Fibroblast of skin of right quadriceps (primary cell): ENCODE measurements around the gene ADAMTSL3.
"Not testable (repeated sequence)": the region's sequence is repeated elsewhere in the genome, so short reads cannot be mapped to it uniquely, and the experiment has no call there.

Source experiments
- DNase-seq: peaks from one replicate; pipeline ENCODE4 v3.0.0-alpha.2; 2013

The ADAMTSL3 gene

DNA sequence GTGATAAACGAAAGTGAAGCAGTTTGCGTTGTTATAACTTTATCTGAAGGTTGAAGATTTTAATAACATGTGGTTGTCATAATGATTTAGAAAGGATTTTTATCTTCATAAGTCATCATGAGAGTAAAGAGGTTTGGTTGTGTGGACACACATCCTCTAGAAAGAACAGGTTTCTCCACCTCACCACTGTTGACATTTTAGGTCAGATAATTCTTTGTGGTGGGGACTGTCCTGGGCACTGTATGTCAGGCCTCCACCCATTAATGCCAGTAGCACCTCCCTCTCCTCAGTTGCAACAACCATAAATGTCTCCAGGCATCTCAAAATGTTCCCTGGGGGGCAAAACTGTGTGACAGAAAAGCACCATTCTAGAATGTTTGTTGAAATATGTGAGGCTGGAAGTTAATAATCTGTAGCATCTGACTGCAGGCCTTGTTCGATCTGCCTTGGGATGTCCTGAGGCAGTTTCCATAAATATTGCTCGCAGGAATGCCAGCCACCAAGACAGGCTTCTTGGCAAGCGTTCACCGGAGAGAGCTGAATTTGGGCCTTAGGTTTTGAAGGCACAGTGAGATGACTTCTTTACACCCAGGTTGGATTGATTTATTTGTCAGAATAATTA lies 100.1 kb downstream of the ADAMTSL3 start:
- no peak for DNase-seq

DNA sequence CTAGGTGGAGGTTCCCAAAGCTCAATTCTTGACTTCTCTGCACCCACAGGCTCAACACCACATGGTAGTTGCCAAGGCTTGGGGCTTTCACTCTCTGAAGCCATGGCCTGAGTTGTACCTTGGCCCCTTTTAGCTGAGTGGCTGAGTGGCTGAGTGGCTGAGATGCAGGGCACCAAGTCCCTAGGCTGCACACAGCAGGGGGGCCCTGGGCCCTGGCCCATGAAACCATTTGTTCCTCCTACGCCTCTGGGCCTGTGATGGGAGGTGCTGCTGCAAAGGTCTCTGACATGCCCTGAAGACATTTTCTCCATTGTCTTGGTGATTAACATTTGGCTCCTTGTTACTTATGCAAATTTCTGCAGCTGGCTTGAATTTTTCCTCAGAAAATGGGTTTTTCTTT lies 103.4 kb downstream of the ADAMTSL3 start:
- DNase-seq = not testable (repeated sequence)

DNA sequence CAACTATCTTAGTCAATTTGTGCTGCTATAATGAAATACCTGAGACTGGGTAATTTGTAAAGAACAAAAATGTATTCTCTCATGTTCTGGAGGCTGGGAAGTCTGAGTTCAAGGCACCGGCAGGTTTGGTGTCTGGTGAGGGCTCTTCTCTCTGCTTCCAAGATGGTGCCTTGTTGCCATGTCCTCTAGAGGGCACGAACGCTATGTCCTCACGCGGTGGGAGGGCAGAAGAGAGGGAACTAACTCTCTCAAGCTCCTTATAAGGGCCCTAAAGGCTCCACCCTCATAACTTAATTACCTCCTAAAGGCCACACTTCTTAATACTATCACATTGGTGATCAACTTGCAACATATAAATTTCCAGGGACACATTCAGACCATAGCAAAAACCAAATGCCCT lies 108.4 kb downstream of the ADAMTSL3 start:
- DNase-seq = no peak

DNA sequence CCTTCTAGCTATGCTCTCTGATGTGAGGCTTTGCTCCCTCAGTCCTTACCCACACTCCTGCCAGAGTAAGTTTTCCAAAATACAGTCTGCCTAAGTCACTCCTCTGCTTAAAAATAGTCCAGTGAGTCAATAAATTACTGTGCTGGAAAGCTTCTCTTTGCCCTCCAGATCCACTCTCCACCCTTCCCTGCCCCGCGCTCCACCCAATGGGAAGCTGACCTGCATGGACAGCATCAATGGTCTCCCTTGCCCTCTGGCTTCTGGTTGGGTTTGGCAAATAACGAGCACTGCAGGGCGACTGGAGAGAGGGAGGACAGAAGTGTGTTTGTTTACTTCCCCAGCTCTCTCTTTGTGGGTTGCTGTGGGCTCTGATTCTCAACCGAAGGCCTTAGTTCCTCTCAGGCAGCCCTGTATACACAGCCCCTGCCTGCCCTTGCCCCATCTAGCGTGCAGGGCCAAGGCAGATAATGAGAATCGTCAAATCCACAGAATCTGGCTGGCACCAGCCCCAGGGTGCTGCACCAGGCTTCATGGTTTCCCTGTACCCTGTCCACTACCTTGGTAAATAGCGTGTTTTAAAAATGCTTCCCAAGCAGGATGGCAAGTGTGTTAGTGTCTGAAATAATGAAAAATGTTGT lies 110.4 kb downstream of the ADAMTSL3 start:
- DNase-seq = no peak

DNA sequence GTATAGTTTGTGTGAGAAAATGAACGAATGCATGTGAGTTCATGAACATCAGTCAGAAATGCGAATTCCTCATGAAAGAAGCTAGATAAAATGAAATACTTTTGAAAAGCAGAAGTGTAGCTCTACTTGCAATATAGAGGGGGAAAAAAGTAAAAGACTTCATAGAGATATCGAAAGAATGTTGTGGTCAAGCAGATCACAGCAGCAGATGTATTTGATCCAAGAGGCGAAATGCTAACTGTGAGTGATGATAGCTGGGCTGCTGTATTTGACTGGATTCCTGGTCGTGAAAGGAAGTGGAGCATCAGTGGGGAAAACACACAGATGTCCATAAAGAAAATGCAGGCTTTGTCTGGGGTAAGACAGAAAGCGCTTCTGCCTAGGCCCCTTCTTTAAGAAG lies 112.4 kb downstream of the ADAMTSL3 start:
- DNase-seq = peak; percentile 38

DNA sequence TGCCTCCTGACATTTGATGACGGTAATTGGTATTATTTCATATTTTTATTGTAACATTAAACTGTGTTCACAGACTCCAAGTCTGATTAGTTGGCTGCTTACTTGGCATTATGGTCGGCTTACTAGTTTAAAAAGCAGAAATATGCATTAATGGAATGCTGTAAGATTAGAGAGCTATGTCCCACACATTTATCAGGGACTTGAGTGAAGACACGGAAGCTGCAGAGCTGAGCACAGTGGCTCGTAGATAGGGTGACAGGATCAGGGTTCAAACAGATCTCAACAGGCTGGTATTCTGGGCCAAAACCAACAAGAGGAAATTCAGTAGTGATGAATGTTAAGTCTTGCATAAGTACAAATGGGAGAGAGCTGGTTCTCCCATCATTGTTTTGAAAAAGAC lies 113.8 kb downstream of the ADAMTSL3 start:
- peak; percentile 5 for DNase-seq

DNA sequence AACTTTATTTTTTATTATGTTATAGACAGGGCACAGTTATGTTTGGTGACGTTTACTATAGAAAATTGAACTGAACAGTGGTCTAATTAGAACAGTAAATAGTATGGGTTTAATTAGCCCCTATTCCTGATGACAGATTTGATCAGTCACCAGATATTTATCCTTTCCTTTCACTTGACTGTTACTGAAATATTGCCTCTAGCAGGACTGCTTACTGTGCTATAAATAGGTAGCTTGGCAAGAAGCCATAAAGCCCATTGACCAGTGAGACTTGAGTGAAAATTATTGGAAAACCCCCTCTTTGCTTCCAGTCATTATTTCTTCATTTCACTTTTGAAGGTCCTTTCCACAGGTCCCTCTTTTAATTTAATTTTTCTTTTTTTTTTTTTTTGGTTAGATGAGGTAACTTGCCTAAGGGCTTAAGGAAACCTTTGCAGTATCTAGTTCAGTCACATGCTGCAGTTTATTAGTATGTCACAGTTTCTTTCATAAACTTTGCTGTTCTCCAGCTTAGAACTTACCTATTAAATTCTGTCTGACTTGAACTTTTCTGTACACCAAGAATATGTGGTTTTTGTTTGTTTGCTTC lies 115.6 kb downstream of the ADAMTSL3 start:
- no peak for DNase-seq

DNA sequence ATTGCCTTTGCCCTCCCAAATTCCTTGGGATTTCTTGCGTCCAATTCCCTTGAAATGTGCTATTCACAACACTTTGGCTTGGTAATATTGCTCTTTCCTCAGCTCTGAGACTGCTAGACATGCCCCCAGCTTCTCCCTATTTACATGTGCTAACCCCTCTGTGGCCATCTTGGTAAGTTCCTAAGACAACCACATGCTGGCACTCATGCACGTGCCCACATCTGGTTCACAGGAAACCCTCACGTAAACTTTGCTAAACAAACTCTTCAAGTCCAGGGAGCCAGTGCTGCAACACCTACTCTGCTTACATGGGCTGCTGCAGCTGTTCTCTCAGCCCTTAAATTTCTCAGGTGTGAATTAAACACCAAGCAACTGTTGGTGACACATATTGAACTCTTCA lies 121.8 kb downstream of the ADAMTSL3 start:
- DNase-seq = no peak

DNA sequence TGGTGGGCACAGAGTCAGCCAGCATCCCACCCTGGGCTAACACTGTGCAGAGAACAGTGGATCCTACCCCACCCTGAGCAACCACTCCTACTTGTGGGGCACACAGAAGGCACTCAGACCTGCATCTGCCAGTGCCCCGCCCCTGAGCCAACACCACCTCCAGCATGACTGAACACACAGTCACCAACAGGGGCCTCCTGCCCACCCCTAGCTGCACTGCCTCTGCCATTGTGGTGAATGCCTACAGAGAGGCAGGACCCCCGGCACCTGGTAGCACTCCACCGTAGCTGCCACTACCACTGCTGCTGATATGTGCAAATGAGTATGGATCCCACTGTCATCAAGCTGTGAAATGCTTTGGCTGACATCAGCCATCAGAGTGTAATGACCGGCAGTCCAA lies 123.1 kb downstream of the ADAMTSL3 start:
- no peak for DNase-seq

DNA sequence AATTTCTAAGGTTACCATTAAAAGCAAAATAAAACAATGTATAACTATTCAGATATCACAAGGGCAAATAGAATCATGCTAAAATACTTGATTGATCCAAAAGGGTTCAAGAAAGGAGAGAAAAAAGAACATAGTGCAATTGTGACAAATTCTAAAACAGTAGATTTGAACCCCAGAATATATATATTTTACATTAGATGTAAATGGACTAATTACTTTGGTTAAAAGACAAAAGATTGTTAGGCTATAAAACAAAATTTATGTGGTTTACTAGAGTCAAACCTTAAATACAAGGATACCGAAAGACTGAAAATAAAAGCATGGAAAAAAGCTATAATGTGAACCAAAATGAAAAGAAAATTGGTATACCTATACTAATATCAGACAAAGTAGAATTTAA lies 129.3 kb downstream of the ADAMTSL3 start:
- no peak for DNase-seq

DNA sequence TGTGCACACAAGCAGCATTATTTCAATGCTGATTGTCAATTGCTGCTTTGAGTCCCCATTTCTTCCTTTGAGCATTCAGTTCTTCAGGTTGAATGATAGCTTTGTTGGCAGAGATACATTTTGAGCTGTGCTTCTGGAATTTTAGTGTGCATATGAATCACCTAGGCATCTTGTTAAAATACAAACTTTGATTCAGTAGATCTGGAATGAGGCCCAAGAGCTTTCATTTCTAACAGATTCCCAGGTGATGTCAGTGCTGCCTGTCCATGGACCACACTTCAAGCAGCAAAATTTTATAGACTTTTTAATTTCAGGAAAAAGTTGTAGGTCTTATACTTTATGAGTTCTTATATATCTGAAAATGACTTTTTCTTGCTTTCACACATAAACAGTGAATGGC lies 131.1 kb downstream of the ADAMTSL3 start:
- DNase-seq = peak; percentile 58

DNA sequence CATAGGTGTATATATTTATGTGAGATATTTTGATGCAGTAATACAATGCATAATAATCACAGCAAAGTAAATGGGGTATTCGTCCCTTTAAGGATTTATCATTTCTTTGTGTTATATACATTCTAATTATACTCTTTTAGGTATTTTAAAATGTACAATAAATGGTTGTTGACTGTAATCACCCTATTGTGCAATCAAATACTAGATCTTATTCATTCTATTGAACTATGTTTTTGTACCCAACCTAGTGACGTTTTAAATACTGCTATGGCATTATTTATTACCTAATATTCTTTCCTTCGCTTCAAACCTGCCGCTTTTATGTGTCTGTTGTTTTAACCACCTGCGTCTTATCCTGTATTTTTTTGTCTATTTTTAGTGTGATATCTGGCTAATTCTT lies 132.4 kb downstream of the ADAMTSL3 start:
- no peak for DNase-seq

DNA sequence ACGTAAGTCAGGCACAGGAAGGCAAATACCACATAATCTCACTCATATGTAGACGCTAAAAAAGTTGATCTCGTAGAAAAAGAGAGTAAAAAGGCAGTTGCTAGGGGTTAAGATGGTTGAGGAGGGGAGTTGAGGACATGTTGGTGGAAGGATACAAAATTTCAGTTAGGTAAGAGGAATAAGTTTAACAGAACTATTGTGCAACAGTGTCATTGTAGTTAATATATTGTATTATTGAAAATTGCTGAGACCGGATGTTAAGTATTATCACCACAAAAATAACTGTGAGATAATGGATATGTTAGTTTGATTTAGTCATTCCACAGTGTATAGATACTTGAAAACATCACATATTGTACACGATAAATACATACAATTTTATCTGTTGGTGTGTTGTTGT lies 139.1 kb downstream of the ADAMTSL3 start:
- no peak for DNase-seq

DNA sequence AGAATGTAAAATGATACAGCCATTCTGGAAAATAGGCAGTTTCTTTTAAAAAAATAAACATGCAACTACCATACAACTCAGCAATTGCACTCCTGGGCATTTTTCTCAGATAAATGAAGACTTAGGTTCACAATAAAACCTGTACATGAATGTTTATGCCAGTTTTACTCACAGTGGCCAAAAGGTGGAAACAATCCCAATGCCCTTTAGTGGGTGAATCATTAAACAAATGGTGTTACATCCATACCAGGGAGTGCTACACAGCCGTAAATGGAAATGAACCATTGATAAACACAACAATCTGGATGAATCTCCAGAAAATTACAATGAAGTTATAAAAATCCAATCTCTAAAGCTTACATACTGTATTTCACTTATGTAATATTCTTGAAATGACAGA lies 140.3 kb downstream of the ADAMTSL3 start:
- no peak for DNase-seq

DNA sequence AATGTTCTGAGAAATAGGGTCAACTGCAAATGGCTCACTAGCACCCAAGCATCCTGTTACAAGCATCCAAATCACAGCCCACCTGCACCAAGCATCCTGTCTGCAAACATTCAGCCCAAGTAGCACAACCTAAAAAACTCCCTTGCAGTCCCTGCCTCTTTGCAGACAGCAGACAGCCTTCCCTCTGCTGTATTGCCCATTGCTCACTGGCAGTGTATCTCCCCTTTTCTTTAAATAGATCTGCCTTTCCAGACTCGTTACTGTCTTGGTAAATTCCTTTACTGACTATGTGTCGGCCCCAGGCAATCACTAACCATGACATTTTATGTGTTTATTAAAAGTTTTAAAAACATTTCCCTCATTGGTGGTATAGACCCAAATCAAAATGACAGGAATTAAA lies 155.4 kb downstream of the ADAMTSL3 start:
- DNase-seq = no peak

DNA sequence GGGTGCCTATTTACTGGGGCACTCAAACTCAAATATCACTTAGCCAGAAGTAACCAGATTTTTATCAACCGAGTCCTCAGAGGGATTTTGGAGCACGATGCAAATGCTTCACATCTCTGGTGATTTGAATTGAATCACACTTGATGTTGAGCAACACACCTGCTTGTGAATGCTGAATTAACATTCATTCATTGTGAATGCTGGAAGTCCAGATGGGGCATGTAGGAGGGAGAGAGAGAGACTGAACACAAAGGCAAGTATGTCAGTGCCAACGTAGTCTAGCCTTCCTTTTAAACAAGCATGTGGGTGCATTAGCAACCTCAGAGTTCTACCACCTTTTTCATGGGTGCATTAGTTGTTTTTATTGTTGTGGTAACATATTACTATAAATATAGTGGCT lies 156.2 kb downstream of the ADAMTSL3 start:
- DNase-seq = no peak

DNA sequence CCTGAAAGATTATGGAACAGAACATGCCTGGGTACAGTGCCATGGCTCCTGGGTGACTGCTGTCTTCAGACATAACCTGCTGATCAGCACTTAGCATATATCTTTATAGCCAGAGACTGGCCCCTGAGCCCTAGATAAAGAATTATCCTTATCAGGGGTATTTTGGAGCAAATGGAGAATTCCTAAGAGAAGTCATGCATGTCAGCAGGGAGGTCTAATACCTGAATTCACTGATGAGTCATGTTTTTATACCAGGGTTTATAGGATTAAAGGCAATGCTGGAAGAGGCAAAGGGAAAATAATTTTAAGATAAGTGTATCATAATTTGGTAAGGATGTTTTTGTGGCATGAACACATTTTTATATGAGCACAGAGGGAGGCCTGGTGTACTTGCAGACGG lies 159.8 kb downstream of the ADAMTSL3 start:
- no peak for DNase-seq

DNA sequence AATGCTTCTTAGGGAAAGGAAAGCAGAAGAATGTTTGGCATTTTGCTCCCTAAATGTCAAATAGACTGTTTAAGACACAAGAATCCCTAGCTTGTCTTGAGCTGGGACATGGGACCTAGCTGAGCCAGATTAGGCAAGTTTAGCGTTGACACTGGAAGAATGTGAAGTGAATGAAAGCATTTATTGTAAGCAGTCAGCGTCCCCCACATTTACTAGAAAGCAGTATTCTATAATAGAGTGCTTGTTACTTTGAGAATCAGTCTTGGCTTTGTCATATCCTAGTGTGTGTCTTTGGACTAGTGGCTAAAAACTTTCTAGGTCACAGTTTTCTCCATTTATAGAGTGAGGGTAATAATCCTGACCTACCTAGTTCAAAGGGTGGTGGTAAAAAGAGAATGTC lies 161.6 kb downstream of the ADAMTSL3 start:
- DNase-seq = no peak

DNA sequence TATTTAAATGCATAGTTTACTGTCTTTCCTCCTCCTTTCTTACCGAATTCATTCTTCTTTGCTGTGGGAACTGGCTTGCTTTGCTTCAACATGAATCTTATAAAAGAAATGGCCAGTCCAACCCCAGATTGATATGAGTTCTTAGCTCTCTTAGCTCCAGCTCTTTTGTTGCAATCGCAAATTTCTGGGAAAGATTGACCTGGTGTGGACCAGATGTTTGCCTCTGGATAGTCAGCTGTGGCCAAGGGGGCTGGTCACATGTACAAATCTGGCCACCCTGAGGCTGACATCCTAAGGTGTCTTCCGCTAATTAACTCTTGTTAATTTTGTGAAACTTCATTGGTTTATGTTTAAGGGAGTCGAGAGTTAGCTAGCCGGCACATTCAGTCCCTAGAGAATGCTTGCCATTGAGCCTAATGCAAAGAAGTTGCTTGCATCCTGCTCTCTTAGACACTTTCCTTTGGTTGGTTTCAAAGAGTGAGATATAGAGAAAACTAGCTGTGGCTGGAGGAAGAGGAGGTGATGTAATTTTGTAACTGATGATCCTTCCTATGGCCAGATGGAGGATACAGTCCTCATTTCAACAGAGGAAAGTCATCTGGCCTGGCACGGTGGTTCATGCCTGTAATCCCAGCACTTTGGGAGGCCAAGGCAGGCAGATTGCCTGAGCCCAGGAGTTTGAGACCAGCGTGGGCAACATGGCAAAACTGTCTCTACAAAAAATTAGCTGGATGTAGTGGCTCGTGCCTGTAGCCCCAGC lies 162.4 kb downstream of the ADAMTSL3 start:
- no peak for DNase-seq

DNA sequence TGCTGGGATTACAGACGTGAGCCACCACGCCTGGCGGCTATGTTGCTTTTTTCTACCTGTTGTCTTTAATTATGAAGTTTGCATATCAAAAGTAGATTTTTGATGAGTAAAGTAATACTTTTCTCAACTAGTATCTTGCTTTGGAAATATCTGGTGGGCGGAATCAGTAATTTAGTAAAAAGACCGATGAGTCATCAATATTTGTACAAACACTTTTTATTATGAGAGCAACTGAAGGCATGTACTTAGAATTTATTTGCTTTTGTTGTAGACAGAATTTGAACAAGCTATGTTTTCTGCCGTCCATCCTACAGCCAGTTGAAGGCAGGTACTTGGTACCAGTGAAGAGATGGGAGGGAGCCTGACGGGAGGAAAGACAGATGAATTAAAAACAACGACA lies 164.7 kb downstream of the ADAMTSL3 start:
- no peak for DNase-seq

DNA sequence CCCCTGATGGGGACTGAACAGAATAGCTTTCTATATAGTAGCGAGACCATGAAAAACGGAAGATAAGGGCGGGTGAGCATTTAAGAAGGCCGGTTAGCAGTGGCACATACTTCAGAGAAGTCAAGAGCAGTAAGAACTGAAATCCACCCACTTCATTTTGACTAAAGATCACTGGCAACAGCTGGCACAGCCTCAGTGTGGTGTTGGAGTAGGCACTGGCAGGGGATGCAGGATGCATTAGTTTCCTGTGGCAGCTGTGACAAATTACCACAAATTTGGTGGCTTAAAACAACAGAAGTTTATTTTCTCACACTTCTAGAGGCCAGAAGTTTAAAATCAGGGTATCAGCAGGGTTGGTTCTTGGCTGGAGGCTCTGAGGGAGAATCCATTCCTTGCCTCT lies 176.5 kb downstream of the ADAMTSL3 start:
- no peak for DNase-seq

DNA sequence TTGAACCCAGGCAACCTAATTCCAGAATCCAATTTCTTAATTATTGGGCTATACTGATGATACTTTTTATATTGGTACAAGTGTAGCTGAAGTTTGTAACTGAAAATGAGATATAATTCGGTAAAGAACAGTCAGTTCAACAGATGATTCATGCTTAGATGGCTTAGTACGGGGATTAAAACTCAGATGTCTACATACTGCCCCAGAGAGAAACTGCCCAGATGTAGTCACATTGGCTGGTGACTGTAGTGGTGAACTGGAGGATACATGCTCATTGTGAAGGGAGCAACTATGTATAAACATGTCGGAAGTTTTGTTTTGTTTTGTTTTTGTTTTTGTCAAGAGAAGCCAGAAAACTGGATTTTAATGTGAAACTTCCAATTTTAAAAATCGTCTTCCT lies 179.6 kb downstream of the ADAMTSL3 start:
- no peak for DNase-seq

DNA sequence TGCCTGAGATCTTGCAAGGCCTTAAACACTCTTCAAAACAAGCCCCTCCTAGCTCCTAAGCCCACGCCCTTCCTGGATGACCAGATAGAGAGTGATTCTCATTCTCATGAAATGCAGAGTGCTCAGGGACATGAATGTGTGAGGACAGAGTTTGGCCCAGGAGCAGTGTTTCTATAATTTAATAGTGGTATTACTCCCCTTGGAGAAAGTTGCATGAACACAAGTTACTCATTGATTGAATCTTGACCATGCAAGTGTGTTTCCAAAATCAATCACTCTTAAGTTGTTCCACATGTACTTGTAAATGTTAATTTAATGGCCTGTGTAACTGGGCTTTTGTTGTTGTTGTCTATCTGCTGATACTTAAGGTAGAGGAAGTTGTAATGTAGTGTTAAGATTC lies 181.6 kb downstream of the ADAMTSL3 start:
- DNase-seq = no peak

DNA sequence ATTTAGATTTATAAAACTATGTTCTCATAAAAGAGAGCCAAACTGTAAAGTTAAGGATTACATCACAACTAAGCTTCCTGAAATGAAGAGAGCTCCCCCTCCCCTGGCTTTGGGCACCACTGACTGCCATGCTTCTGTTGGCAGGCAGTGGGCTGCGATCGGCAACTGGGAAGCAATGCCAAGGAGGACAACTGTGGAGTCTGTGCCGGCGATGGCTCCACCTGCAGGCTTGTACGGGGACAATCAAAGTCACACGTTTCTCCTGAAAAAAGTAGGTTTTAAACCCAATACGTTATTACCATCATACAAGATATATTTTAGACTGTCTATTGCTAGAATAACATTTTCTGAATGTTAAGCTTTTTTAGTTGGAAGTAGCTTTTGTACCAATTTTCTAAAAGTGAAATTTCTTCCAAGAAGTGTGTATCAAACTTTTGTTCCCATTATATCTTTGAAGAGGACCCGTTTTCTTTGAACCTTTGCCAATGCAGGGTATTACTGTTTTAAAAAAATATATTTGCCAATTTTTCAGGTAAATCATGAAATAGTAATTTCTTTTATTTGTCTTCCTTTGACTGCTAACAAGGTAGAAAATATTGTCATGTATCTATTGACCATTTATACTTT lies 184.1 kb downstream of the ADAMTSL3 start:
- peak; percentile 11 for DNase-seq
